HG02870 (cell line): Measurements from ENCODE around the gene RNF6.
A peak's percentile ranks its signal among the peaks of the same experiment; 100 is the strongest.

Experiments
- ATAC-seq: cut with Tn5 transposase; IDR thresholded peaks from one replicate; pipeline ENCODE4 v1.9.1; 2021; ENCODE audit warnings: mild to moderate bottlenecking, moderate library complexity; ENCODE audit not compliant: unreplicated experiment

RNF6 gene

DNA sequence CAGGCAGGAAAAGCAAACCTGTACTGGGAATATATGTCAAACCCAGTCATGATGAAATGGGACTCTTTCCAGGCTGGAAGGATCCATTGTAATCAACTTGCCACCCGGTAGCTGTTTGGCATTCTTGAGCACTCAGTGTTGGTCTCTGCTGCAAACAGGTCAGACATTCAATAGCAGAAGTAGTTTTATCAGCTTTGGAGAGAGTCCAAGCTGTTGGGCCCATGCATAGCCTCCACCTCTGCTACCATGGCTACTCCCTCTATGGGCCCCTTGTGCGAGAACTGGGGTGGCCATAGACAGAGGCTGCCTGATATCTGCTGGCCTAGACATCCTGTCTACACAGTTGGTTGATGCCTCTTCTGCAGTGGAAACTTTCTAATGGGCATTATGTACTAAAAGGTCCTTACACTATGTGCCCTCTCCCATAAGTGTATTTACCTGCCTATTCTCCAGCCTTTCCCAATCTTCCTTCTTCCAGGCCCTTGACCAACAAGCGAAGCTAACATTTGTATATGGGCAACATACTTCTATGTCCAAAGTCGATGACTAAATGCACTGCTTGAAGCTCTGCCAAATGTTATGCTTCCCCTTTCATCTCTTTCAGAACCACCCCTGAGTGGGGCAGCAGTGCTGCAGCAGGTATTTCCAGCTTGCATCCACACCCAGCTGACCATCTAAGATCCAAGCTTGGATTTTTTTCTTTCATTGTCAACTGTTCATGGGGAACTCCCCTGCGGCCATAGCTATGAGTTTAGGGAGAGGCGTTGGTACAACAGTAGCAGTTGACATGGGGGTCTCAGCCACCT is 5.3 kb upstream of the RNF6 start:
- ATAC-seq: no peak

DNA sequence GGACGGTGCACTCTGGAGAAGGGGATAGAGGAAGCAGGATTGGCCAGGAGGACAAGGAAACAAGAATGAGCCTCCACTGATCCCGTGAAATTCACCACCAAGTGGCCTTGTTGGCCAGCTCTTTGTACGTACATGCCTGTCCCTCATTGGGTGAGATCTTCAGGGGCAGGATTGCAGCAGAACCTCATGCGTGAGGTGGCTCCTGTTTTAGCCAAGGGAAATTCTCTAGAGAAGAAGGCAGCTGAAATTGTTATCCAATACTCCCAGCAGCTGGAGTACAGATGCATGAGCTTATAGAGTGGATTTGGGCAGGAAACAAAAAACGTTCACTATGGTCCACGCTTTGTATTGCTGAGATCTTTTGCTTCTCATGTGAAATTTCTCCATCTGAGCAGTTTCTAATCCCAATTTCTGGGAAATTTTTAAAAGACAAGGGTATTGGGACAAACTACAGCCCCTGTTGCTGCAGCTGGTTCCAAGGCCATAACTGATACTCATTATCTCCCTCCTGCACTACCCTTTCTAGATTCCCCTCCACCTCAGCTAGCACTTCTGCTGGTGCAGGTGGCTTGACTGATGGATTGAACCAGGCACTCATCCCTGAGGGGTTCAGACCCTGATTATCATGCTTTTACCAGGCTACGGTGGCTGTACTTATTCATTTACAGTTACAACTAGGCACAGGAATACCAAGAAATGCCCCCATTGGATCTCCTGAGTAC is 3.9 kb upstream of the RNF6 start:
- no peak for ATAC-seq

DNA sequence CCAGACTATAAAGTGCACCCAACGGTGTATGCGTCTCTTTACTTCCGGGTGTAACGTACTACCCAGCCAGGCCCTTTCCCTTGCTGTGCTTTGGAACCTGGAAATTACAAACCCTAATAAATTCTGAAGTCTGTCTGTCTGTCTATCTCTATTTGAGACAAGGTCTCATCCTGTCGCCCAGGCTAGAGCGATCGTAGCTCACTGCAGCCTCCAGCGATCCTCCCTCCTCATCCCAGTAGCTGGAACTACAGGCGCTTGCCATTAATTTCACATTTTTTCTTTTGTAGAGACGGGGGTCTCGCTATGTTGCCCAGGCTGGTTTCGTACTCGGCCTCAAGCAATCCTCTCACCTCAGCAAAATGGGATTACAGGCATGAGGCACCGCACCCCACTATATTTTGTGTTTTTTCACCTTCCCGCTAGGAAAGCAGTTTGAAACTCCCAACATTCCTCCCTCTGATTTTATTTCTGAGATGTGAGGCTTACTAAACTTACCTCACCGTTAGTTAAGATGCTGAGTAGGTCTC is 469 bp upstream of the RNF6 start:
- peak; percentile 37 for ATAC-seq

DNA sequence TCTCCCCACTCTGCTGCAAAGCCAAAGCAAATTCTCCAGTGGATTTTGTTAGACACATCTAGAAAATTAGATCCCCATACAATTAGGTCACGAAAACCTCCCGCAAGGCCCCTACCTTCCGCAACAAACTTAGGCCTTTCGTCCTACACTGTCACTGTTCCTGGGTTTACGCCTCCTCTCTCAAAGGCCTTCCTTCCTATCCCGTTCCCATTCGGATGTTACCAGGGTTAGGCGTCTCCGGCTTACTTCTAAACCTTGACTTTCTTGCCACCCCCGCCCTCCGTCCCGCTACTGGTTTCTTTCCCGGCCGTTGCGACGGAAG is 754 bp downstream of the RNF6 start:
- ATAC-seq: no peak

DNA sequence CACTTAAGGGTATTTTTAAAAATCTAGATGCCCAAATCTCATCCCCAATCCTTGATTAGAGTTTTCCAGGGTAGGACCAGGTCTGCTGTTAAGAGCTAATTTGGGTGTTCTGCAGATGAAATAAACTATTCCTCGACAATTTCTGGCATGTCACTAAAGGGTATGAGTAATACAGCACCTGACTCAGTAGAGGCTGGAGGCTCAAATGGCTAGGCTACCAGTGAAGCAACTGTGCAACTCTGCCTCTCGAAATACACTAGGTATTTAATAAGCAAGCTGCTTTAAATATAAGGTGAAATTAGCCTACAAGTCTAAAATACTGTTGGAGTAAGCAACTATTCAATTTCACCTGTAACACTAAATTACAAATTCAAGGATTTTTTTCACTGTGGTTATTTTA is 1.5 kb downstream of the RNF6 start:
- ATAC-seq: no peak

DNA sequence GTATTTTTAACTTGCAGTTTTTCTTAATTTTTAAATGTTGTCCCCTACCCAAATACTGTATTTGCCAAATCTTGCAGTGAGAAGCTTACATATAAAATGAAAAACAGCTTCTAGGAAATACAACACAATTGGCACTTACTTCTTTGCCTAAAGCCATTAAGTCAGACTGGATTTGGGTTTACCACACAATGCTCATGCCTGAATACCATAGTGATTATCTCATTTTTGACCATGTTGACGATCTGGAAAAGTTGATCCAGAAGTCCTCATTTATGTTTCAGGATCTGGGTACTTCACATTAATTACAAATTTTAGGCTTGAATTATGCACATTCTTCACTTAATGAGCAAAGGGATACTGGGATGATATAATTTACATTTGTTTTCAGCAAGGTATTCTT is 2.4 kb downstream of the RNF6 start:
- no peak for ATAC-seq

DNA sequence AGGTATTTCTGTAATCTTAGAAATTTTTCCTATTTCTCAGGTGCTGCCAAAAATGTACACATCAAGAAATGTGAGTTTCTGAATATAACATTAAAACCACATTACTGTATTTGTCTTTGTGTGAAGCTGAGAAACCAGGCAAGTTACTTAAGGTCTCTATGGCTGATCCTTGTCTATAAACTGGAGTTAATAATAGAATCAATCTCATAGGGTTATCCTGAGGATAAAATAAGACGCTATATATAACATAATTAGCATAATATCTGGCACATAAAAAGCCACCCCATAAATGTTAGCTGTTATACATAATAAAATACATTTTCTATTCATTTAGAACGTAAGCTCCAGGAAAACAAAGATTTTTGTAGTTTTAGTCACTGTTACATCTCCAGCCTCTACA is 6.1 kb downstream of the RNF6 start:
- no peak for ATAC-seq

DNA sequence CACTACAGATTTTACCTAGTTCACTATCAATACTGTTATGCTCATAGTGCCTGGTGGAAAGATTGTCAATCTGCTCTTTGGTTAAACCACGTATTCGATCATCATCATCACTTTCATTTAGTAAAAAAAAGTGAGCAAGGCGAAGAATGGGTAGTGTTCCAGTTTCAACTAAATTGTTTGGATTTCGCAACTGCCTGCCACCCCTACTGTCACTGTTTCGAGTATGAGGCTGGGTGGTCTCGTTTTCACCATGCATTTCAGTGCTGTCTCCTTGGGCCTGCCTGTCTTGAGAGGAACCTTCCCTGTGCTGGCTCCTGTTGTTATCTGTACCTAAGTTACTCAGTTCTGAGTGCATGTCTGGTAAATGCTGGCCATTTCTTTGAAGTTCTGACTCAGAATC is 8.1 kb downstream of the RNF6 start:
- ATAC-seq: no peak

DNA sequence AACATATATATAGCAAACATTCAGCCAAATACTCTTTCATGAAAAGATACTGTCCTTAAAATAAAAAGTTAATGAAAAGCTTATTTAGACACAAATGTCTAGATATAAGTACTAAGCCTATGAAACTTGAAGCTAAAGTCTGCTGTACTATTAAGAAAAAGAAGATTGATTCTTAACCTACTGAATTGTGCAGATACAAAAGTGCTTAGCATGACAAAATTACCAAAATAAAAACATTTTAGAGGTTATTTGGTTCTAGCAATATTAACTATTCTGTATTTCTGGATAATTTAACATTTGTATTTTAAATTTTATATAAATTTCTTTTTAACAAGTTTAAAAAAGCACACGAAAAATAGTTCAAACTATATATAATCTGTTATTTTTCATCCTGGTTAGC is 8.8 kb downstream of the RNF6 start:
- no peak for ATAC-seq

DNA sequence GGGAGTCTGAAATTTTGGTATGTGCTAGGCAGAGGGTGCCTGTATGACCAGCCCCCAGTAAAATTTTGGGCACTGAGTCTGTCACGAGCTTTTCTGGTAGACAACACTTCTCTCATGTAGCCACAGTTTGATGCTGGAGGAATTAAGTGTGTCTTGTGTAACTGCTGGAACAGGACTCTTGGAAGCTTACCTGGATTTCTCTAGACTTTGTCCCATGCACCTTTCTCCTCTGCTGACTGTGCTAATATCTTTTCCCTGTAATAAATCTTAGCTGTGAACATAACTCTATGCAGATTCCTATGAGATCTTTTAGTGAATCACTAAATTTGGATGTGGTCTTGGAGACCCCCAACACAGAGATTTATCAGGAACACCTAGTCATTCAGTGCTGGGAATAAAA is 13.8 kb downstream of the RNF6 start:
- ATAC-seq: no peak

DNA sequence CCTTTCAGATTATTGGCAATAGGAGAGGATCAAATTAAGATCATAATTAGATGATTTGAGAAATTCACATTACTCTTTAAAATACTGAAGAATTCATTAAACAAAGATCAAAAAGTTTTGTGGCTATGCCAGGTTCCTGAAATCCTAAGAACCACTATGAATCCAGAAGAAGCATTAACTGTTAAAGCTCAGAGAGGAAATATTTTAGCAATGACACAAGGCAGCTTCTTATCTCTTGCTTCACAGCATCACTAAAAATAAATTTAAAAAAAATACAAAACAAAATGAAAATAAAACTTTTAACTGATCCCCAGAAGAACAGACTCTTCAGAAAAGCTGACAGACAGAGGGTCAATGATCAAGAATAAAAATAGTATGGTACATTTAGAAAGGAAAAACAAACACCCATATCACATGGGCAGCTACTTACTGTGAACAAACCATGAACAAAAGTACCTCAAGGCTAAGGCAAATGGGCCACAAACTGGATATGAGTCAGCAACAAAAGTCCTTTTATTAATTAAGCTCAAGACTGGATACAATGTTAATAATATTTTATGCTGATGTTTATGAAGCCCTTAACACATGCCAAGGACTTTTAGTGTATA is 19.6 kb downstream of the RNF6 start:
- no peak for ATAC-seq

DNA sequence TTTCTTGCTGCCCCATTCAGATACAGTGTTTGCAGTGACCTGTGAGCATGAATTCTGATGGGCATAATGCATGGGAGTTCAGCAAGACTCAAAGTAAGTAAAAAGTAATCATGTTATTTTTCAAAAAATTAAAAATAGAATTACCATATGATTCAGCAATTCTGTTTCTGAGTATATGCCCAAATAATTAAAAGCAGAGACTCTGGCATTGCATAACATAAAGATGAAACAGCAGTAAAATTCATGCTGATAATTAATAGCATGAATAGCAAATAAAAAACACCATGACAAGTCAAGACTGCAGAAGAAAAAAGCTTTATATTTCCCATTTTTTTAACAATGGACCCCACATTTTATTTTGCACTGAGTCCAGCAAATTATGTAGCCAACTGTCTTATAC is 21.3 kb downstream of the RNF6 start:
- ATAC-seq: no peak

DNA sequence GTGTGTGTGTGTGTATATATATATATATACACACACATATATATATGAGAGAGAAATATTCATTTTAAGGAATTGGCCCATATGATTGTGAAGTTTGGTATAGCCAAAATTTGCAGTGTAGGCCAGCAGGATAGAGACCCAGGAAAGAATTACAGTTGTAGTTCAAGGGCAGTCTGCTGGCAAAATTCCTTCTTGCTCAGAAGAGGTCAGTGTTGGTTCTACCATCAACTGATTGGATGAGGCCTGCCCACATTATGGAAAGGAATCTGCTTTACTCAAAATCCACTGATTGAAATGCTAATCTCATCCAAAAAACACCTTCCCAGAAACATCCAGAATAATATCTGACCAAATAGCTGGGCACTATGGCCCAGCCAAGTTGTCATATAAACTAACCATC is 24.0 kb downstream of the RNF6 start:
- ATAC-seq: no peak

DNA sequence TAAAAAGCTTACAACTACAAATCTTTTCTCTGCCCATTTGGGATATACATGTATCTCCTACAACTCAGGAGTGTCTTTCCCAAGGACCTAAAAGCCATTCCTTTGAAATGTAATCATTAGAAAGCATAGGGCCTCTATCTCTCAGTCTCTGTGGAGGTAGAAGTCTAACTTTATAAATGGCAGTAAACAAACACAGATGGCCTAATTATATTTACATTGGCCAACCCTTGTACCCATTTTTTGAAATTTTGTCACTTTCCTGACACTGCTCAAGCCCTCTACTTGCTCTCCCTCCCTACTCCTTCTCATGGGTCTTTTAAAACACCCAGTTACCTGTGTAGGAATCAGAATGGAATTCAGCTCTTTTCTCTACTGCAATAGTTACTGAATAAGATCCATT is 24.8 kb downstream of the RNF6 start:
- ATAC-seq: no peak

DNA sequence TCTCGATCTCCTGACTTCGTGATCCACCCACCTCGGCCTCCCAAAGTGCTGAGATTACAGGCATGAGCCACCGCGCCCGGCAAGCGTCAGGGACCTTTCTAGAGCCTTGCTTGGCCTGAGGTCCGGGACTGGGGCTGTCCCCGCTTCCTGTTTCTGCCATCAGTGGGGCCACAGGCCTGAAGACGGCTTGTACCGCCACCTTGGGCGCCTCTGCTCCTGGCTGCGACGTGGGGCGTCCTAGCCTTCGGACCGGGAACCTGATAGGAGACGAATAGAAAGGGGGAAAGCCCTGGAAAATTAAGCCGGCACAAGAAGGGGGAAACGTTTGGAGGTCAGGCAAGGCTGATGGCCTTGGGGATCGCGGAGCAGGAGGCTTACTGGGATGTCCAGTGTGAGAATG is 35.1 kb downstream of the RNF6 start:
- ATAC-seq: no peak

DNA sequence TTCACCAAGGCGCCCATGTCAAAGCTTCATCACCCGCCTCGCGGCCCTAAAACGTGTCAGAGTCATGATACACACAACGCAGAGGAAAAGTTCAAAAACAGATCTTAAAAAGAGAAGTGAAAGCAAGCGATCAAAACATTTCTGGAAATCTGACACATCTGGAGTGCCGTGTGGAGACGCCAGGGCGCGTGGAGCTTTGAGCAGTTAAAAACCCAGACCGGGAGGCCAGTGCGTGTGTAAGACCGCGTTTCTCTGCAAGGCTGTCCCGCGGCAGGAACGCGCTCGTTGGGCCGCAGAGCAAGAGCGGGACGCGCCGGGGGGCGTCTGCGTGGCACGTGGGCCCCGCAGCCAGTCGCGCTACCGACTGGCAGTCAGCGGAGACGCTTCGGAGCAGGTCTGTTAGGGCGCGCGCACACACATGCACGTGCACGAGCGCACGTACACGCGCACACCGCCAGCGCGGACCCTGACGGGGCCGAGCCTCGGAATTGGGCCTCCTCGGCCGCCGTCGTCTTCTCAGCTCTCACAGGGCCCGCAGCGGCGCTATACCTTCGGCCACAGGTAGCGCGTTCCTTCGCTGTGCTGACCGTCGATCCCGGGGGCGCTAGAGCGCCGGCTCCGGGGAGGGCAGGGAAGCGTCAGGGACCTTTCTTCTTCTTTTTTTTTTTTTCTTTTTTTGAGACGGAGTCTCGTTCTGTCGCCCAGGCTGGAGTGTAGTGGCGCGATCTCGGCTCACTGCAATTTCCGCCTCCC is 35.8 kb downstream of the RNF6 start:
- ATAC-seq: peak; percentile 73

DNA sequence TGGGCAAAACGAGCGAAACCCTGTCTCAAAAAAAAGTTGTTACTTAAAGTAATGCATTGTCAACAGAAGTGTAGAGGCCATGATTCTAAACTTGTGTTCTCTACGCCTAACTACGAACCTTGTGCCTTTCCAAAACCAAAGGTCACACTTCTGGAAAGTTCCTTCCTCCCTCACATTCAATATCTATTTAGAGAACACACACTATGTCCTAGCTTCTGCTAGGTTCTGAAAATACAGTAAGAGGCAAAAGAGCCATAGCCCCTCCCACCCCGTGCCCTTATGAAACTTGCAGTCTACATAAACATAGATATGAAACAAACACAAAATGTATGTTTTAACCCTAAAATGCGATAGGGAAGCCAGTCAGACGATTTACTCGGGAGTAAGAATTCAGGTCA is 36.4 kb downstream of the RNF6 start:
- peak; percentile 6 for ATAC-seq

DNA sequence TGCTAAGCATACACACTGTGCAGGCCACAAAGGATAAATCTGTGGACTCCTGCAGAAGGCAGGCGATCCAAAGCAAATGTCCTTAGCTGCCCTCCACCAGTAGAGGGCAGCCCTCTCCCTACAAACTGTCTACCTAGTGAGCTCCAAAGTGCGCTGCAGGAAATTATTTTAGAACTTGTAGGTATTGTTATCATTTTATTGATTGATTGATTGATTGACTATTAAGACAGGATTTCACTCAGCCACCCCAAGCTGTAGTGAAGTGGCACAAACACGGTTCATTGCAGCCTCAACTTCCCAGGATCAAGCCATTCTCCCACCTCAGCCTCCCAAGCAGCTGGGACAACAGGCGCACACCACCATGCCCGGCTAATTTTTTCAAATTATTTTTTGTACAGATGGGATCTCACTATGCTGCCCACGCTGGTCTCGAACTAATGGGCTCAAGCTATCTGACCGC is 37.3 kb downstream of the RNF6 start:
- no peak for ATAC-seq

DNA sequence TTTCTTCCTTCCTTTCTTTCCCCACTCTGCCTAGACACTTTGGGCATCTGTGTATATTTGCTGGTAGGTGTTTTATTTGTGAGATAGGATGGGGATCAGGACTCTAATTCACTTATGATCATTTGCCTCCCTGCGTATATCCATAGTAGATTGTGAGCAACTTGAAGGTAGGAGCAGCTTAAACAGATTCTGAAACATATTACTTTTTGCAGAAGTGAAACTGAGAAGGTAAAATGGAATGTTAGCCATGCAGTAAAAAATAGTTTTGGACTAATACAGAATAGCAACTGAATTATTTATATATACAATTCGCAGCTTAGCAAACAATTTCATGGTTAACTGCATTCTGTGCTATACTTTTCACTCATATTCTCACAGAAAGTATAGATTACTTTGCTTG is 38.7 kb downstream of the RNF6 start:
- ATAC-seq: no peak

DNA sequence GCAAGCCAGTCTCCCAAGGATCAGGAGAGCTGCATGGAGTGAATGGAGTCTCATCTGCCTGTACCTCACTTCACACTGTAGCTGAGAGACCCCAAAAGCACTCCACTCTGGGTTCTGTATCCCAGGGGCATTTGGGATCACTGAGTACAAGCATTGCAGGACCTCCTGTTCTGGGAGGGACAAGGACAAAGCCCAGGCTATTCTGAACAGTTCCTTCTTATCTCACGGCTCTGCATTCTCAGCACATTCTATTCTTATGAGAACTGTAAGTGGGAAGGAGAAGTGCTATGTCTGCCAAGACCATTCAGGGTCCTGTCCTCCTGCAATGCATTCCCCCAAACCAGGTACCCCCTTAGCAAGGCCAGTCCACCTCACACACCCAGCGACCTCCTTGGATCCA is 42.8 kb downstream of the RNF6 start:
- ATAC-seq: no peak

DNA sequence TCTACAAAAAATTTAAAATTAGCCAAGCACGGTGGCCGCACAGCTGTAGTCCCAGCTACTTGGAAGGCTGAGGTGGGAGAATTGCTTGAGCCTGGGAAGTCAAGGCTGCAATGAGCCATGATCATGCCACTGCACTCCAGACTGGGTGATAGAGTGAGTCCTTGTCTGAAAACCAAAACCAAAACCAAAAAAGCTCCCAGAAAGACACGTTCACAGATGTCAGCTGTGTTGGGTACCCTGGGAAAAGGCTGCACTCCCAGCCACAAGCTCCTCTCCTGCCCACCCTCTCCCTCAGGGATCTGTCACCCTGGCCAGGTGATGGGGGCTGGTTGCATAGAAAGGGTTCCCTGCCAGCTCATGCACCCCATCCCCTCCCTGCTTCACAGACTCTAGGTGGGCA is 53.3 kb downstream of the RNF6 start:
- no peak for ATAC-seq
